ENCODE data around the gene KCNQ1.

- no peak for TF ChIP-seq CTCF (IDR thresholded peaks at IDR 0.05)
- TF ChIP-seq JUND (IDR thresholded peaks at IDR 0.05) = no peak
- no peak for TF ChIP-seq GATA2 (CRISPR knock-in tag; IDR thresholded peaks at IDR 0.05)
- no peak for TF ChIP-seq MAX (IDR thresholded peaks at IDR 0.05; ENCODE audit: low read depth)
- TF ChIP-seq POLR2AphosphoS5 (IDR thresholded peaks at IDR 0.05; ENCODE audit: low read depth, low read length) = no peak
- no peak for TF ChIP-seq TAF1 (IDR thresholded peaks at IDR 0.05; ENCODE audit: borderline replicate concordance, low read depth, low read length)
- TF ChIP-seq NFIC (IDR thresholded peaks at IDR 0.05; ENCODE audit: borderline replicate concordance) = no peak
- TF ChIP-seq RAD21 (IDR thresholded peaks at IDR 0.05; ENCODE audit: low read length) = no peak
- no peak for TF ChIP-seq SIN3A (IDR thresholded peaks at IDR 0.05; ENCODE audit: borderline replicate concordance, low read depth, low read length)
- no peak for TF ChIP-seq YY1 (IDR thresholded peaks at IDR 0.05; ENCODE audit: low read depth)
These were observed 91.7 kb downstream of the KCNQ1 start for GRCh38 chr11:2536440-2536989.

Measured in SK-N-SH (cell line).